Hematopoietic multipotent progenitor cell treated with erythropoietin and hydrocortisone succinate and interleukin-3 and kit ligand, for 4 days (in vitro differentiated cells): ENCODE measurements around the gene SDC3.

Experiments used
- DNase-seq: peaks from one replicate; pipeline ENCODE4 v3.0.0-alpha.2; 2015

The SDC3 gene

GRCh38 chr1:30887485-30888315 is 20.9 kb downstream of the SDC3 start:
- DNase-seq: no peak

GRCh38 chr1:30886710-30887428 is 21.7 kb downstream of the SDC3 start:
- DNase-seq: no peak

GRCh38 chr1:30885570-30886522 is 22.7 kb downstream of the SDC3 start:
- DNase-seq: no peak

GRCh38 chr1:30884723-30885122 is 23.8 kb downstream of the SDC3 start:
- no peak for DNase-seq

- no peak for DNase-seq
These were observed 25.0 kb downstream of the SDC3 start for GRCh38 chr1:30883389-30884172.

- DNase-seq: no peak
These were observed 25.7 kb downstream of the SDC3 start for GRCh38 chr1:30882678-30883388.

GRCh38 chr1:30881319-30882181 is 27.0 kb downstream of the SDC3 start:
- DNase-seq: no peak

- DNase-seq: no peak
These were observed 27.8 kb downstream of the SDC3 start for GRCh38 chr1:30880678-30881318.

GRCh38 chr1:30879940-30880677 is 28.4 kb downstream of the SDC3 start:
- no peak for DNase-seq

- DNase-seq: no peak
These were observed 29.3 kb downstream of the SDC3 start for GRCh38 chr1:30879126-30879786.

- DNase-seq: no peak
These were observed 30.0 kb downstream of the SDC3 start for GRCh38 chr1:30878559-30878958.

- DNase-seq: no peak
These were observed 30.5 kb downstream of the SDC3 start for GRCh38 chr1:30878016-30878415.

GRCh38 chr1:30877205-30877912 is 31.2 kb downstream of the SDC3 start:
- DNase-seq: no peak

- DNase-seq: no peak
These were observed 31.9 kb downstream of the SDC3 start for GRCh38 chr1:30876451-30877204.

- DNase-seq: no peak
These were observed 32.6 kb downstream of the SDC3 start for GRCh38 chr1:30875916-30876315.

GRCh38 chr1:30875197-30875596 is 33.4 kb downstream of the SDC3 start:
- DNase-seq: no peak

GRCh38 chr1:30874176-30874575 is 34.4 kb downstream of the SDC3 start:
- no peak for DNase-seq

GRCh38 chr1:30872948-30873263 is 35.7 kb downstream of the SDC3 start:
- DNase-seq: no peak
